Ovary (tissue), 9 donors: Measurements from ENCODE around the gene GPATCH8. TPM values are rescaled to one million over a fixed set of nuclear protein-coding genes. Genes with fewer than 3 reads are reported as not detected.
"Not testable (repeated sequence)": the region's sequence is repeated elsewhere in the genome, so short reads cannot be mapped to it uniquely, and the experiment has no call there.

Experiments used
- DNase-seq, 5 donors: peaks; one replicate each; pipeline ENCODE4 v3.0.0-alpha.2; 2019 to 2020
- H3K27ac ChIP-seq, 2 donors: fragments of 200-600 bp; one replicate each; pipeline versions ENCODE4 v1.5.1 to v1.8.0; 2019 to 2022
- H3K27me3 ChIP-seq: fragments of 200-600 bp; one replicate; pipeline ENCODE4 v1.8.0; 2022
- H3K36me3 ChIP-seq: fragments of 200-600 bp; sonication (generic); one replicate; pipeline ENCODE4 v1.5.1; 2019
- H3K4me1 ChIP-seq: one replicate; pipeline ENCODE4 v1.8.1; 2013; ENCODE audit warnings: mild to moderate bottlenecking, moderate library complexity; ENCODE audit not compliant: insufficient read depth
- H3K4me3 ChIP-seq: fragments of 200-600 bp; sonication (generic); one replicate; pipeline ENCODE4 v1.5.1; 2017
- H3K9me3 ChIP-seq, 2 donors: fragments of 200-600 bp in 1 of 2; sonication (generic) in 1 of 2; one replicate each; pipeline versions ENCODE4 v1.5.1 to v1.8.1; 2013 to 2019; ENCODE audit warnings: mild to moderate bottlenecking in 1 of 2, moderate library complexity in 1 of 2
- CTCF ChIP-seq, 3 donors: fragments of 450-650 bp in 2 of 3; fragments of 200-600 bp in 1 of 3; IDR thresholded peaks; one replicate each; pipeline versions ENCODE4 v1.5.1 to v1.8.0; 2016 to 2022; ENCODE audit warnings: antibody characterized with exemption in 3 of 3, mild to moderate bottlenecking in 1 of 3
- EP300 ChIP-seq: sonication (generic); formaldehyde crosslinking; IDR thresholded peaks from one replicate; pipeline ENCODE4 v1.6.1; 2017; ENCODE audit warnings: antibody characterized with exemption
- POLR2A ChIP-seq: fragments of 450-650 bp; IDR thresholded peaks from one replicate; pipeline ENCODE4 v1.6.1; 2017; ENCODE audit warnings: antibody characterized with exemption, mild to moderate bottlenecking, moderate library complexity
- WGBS, 3 donors: extraction: QIAGEN DNeasy Blood & Tissue Kit in 1 of 3; methylation state at CpG; one replicate each; pipeline versions ENCODE4 v1.1.5 to v1.1.7; 2013 to 2017; 5-methylcytosine and 5-hydroxymethylcytosine counted together
- intact Hi-C, 4 donors: fragments of 100-400 bp; cut with DNase I; formaldehyde crosslinking; loops; one replicate each; pipeline versions ENCODE4 v1.11.0 to v1.15.1; 2022 to 2023
- polyA plus RNA-seq, 2 donors: library from polyadenylated mRNA; stranded (reverse); fragments of 200-250 nt in 1 of 2; fragments of 350-450 nt in 1 of 2; fragmentation: Illumina TruSeq in 1 of 2; extraction: RNeasy Lipid Tissue Mini Kit (QIAGEN cat#74804) in 1 of 2; gene quantifications; one replicate each; pipeline ENCODE4 v1.2.3, GENCODE V29; 2013 to 2014
- total RNA-seq, 7 donors: library from RNA; depleted of rRNA in 2 of 7; stranded (reverse); fragments of >200 nt in 2 of 7; fragmentation: NEBNext Ultra II Directional in 3 of 7; extraction: Animal tissue kit (Norgen Biotek cat#: 25700) in 3 of 7; gene quantifications; one replicate each; pipeline versions ENCODE4 v1.1.0 to v1.2.4, GENCODE V29; 2016 to 2023
- donor health status: DM: no; HTN: no; CAD: no; lungs with moderate emphysema.
- donor health status: DM: no; HTN: no; CAD: no.
- donor health status: Bipolar disorder and iron deficiency.
- donor health status: DM: yes; HTN: yes; CAD: no.
- donor health status: DM: no; HTN: no; CAD: no.
- donor health status: DM: yes; HTN: yes; CAD: no.

The GPATCH8 gene
- total and polyA plus RNA-seq, 9 donors, result 20.5 to 57.3 (median 43.5) TPM

DNA sequence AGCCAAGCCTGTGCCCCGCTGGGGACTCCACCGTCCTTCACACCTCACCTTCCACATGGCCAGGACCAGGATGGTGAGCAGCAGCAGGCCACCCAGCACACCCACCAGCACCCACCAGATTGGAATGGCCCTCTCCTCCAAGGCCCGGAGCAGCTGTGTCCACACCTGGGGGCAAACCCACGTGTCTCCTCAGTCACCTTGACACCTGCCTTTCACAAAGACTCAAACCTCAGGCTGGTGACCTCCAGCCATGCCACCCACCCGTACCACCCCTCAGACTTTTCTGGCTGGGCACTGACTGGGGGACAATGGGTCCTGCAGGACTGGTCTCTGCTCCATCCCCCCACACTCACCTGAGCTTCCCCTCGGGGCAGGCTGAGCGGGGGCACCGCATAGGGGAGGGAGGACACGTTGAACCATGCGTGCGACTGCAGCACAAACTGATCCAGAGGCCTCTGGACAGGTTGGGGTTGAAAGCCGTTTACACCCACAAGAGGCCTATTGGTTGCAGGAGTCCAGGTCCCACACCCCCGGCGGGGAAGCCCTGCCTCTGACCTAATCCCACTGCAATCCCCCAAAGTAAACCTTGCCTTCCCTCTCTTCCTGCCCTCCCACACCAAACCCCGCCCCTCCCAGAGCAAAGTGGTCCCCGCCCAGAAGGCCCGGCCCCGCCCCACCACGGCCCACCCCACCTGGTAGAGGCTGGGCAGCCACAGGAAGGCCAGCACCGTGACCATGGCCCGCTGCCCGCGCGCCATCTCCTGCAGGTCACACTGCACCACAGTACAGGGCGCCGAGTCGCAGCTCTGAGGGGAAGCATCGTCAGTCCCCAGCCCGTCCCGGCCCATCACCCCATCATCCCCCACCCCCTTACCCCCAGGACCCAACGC is 128.7 kb downstream of the GPATCH8 start:
- Histone ChIP-seq H3K4me3 (no peak overlapping the region), H3K27me3 (no peaks in the 10 kb centered on the region), H3K9me3 (no peaks in the 10 kb centered on the region), H3K36me3 (no peaks in the 10 kb centered on the region), H3K27ac (no peak overlapping the region), H3K4me1 (no peaks in the 10 kb centered on the region)
- no peak for DNase-seq
- 49 to 62% (median 58%) methylated on average over 29 to 31 of the region's 31 CpGs for WGBS, 3 donors
- intact Hi-C loops, result no loop called here
- TF ChIP-seq CTCF (IDR thresholded peaks at IDR 0.05) (no peak), POLR2A (no peak), EP300 (no peak)

GRCh38 chr17:44372036-44372435 is 131.2 kb downstream of the GPATCH8 start:
- intact Hi-C loops, result no loop called here
- WGBS, 3 donors, result 41 to 43% (median 43%) methylated on average over 10 of the region's 10 CpGs
- Histone ChIP-seq H3K4me3 (no peak overlapping the region), H3K4me1 (no peaks in the 10 kb centered on the region), H3K36me3 (no peaks in the 10 kb centered on the region), H3K27ac (no peak overlapping the region), H3K27me3 (no peaks in the 10 kb centered on the region), H3K9me3 (no peaks in the 10 kb centered on the region)
- no peak for DNase-seq
- TF ChIP-seq POLR2A, result no peak
- no peak for TF ChIP-seq EP300
- TF ChIP-seq CTCF (IDR thresholded peaks at IDR 0.05), result no peak

DNA sequence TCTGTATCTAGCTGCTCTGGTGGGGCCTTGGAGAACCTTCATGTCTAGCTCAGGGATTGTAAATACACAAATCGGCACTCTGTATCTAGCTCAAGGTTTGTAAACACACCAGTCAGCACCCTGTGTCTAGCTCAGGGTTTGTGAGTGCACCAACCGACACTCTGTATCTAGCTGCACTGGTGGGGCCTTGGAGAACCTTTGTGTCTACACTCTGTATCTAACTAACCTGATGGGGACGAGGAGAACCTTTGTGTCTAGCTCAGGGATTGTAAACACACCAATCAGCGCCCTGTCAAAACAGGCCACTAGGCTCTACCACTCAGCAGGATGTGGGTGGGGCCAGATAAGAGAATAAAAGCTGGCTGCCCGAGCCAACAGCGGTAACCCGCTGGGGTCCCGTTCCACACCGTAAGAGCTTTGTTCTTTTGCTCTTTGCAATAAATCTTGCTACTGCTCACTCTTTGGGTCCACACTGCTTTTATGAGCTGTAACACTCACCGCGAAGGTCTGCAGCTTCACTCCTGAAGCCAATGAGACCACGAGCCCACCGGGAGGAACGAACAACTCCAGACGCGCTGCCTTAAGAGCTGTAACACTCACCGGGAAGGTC is 133.7 kb downstream of the GPATCH8 start:
- H3K36me3 ChIP-seq, H3K4me3 ChIP-seq, DNase-seq, H3K27me3 ChIP-seq, H3K4me1 ChIP-seq, intact Hi-C loops, H3K27ac ChIP-seq, H3K9me3 ChIP-seq: not testable (repeated sequence)
- 36 to 50% (median 37%) methylated on average over 17 of the region's 17 CpGs for WGBS, 3 donors

DNA sequence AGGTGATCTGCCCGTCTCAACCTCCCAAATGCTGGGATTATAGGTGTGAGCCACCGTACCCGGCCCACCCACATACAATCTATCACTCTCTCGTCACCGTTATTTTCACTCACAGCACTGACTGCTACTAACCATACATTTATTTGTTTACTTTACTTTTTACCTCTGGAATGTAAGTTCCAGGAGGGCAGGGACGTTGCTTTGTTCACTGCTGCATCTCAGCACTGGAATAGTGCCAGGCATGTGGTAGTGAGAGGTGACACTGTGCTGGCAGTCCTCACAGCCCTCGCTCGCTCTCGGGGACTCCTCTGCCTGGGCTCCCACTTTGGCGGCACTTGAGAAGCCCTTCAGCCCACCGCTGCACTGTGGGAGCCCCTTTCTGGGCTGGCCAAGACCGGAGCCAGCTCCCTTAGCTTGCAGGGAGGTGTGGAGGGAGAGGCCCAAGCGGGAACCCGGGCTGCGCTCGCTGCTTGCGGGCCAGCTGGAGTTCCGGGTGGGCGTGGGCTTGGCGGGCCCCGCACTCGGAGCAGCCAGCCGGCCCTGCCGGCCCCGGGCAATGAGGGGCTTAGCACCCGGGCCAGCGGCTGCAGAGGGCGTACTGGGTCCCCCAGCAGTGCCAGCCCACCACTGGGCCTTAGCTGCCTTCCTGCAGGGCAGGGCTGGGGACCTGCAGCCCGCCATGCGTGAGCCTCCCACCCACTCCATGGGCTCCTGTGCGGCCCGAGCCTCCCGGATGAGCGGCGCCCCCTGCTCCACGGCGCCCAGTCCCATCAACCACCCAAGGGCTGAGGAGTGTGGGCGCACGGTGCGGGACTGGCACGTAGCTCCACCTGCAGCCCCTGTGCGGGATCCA is 134.6 kb downstream of the GPATCH8 start:
- H3K27me3 ChIP-seq, H3K4me1 ChIP-seq, H3K4me3 ChIP-seq, intact Hi-C loops, H3K36me3 ChIP-seq, H3K9me3 ChIP-seq, DNase-seq, H3K27ac ChIP-seq: not testable (repeated sequence)
- 90 to 93% (median 91%) methylated on average over 33 to 42 of the region's 42 CpGs for WGBS, 3 donors

DNA sequence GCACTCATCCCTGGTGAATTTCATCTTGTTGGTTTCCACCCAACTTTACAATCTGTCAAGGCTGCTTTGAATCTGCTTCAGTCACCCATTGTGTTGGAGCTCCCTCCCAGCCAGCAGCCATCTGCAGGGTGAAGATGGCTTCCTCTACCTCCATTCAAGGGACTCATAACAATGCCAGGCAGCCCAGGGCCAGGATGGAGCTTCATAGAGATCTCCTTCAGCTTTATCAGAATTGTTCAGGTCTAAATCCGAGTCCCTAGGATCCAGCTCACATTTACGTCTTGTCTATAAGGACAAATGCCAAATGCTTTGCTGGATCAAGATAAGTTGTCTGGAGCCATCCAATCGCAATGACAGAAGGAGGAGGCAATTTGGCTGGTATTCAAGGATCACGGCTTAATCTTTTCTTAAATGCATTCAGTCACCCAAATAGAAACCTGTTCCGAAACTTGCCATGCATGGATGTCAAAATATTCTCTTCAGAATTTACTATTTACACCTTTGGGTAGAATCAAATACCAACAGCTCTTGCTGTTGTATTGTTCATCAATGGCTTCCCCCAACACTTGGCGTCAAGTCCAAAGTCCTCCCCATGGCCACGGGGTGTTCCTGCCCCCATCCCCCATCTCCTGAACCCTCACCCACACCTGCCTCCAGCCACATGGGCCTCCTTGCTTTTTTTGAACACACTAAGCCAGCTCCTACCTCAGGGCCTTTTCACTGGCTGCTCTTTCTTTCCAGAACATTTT is 135.8 kb downstream of the GPATCH8 start:
- intact Hi-C loops, result no loop called here
- H3K27me3 ChIP-seq, result no peaks in the 10 kb centered on the region

DNA sequence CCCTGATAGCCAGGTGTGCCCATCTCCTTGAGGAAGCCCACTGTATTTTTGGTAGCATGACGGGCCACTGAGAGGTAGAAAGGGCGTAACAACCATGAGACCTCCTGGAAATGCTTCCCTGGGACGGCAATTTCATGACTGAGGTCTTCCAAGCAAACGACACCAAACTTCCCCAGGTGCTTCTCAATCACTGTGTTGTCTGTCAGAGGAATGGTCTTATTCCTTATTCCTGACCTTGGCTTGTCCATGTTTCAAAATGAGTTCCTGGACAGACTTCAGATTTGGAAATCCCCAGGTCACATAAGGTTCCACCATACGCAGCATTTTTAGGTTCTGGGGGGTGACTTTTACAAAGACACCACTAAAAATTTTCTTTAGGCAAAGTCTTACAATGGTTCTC is 138.2 kb downstream of the GPATCH8 start:
- H3K36me3 ChIP-seq, intact Hi-C loops, H3K27me3 ChIP-seq, H3K4me1 ChIP-seq, H3K9me3 ChIP-seq, DNase-seq, H3K4me3 ChIP-seq, H3K27ac ChIP-seq: not testable (repeated sequence)
- 81 to 88% (median 88%) methylated on average over 5 of the region's 5 CpGs for WGBS, 3 donors

More for the DNA sequence above, 135.8 kb downstream of the GPATCH8 start:
- Histone ChIP-seq H3K36me3 (no peaks in the 10 kb centered on the region), H3K4me1 (no peaks in the 10 kb centered on the region), H3K9me3 (no peaks in the 10 kb centered on the region), H3K27ac (no peak overlapping the region), H3K4me3 (no peak overlapping the region)
- 54 to 62% (median 54%) methylated on average over 7 of the region's 7 CpGs for WGBS, 3 donors
- TF ChIP-seq CTCF (IDR thresholded peaks at IDR 0.05) (no peak), POLR2A (no peak), EP300 (no peak)
- DNase-seq, result no peak
